ENCODE results near the gene NPB.

DNA sequence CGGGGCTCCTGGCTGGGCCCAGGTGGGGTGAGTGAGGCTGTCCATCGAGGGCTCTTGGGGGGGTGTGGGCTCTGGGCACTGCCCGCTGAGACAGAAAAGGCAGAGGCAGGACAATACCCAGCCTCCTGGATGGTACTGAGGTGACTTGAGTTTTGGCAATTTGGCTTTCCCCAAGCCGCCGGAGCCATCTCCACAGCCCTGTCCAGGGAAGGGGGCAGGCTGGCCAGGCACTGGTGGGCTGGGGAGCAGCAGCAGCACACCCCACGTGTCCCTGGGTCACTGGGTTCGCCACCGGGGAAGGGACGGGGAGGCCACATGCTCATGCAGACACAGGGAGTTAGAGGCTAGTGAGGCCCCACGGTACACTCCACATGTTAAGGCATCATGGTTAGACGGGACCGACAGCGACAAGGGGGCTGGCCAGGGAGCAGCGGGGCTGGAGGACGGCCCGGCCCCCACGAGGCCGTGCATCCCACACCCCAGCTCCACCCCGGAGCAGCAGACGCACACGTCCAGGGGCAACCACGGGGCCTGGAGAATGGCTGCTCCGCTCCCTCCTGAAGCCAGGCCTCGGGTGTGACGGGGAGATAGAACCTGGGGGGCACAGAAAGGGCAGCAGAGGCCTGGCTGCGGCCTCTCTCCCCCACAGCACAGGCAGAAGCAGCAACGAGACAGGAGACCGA, 33.9 kb upstream of the NPB start:
- no peak for TF ChIP-seq POLR2A (IDR thresholded peaks at IDR 0.05)
- TF ChIP-seq, protein P1, sequence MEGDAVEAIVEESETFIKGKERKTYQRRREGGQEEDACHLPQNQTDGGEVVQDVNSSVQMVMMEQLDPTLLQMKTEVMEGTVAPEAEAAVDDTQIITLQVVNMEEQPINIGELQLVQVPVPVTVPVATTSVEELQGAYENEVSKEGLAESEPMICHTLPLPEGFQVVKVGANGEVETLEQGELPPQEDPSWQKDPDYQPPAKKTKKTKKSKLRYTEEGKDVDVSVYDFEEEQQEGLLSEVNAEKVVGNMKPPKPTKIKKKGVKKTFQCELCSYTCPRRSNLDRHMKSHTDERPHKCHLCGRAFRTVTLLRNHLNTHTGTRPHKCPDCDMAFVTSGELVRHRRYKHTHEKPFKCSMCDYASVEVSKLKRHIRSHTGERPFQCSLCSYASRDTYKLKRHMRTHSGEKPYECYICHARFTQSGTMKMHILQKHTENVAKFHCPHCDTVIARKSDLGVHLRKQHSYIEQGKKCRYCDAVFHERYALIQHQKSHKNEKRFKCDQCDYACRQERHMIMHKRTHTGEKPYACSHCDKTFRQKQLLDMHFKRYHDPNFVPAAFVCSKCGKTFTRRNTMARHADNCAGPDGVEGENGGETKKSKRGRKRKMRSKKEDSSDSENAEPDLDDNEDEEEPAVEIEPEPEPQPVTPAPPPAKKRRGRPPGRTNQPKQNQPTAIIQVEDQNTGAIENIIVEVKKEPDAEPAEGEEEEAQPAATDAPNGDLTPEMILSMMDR (IDR thresholded peaks at IDR 0.05): no peak
